ENCODE measurements around the gene AGPAT1. TPM values are rescaled to one million over a fixed set of nuclear protein-coding genes. Genes with fewer than 3 reads are reported as not detected.

Gene AGPAT1
- total and polyA plus RNA-seq, 2 experiments from 2014 or later, result 39.8 to 82.1 TPM

GRCh38 chr6:32202186-32202585 is 26.3 kb upstream of the AGPAT1 start (continued):
- no peak for TF ChIP-seq ETS1 (IDR thresholded peaks at IDR 0.05)
- TF ChIP-seq ZNF114 (CRISPR knock-in tag; IDR thresholded peaks at IDR 0.05), result no peak
- TF ChIP-seq STAT1 (IDR thresholded peaks at IDR 0.05; ENCODE audit: unreplicated experiment), result no peak

GRCh38 chr6:32200711-32201475 is 25.0 kb upstream of the AGPAT1 start:
- Histone ChIP-seq H3K36me3 (ENCODE audit: insufficient read depth) (no peaks in the 10 kb centered on the region), H2AFZ (no peak overlapping the region), H3K9me2 (ENCODE audit: insufficient read depth) (no peaks in the 10 kb centered on the region), H4K20me1 (replicated peaks; ENCODE audit: insufficient read depth) (no peaks in the 10 kb centered on the region), H3K4me3 (no peak overlapping the region), H3K79me2 (replicated peaks; ENCODE audit: insufficient read depth) (no peaks in the 10 kb centered on the region), H3K4me1 (ENCODE audit: insufficient read depth) (peaks cover 11% of the 10 kb centered on the region; the same call in 1 of the 2 replicates), H3K27ac (ENCODE audit: low read depth) (no peak overlapping the region), H3K27me3 (ENCODE audit: insufficient read depth) (no peaks in the 10 kb centered on the region), H3K4me2 (no peak overlapping the region), H3F3A (replicated peaks; ENCODE audit: low read depth) (peaks cover 11% of the 10 kb centered on the region)
- no peak overlapping the region for H3K27ac Mint-ChIP-seq
- H3K9me3 Mint-ChIP-seq, result no peaks in the 10 kb centered on the region; the same call in 2 of the 3 replicates
- no peak overlapping the region for H3K4me3 Mint-ChIP-seq
- H3K27me3 Mint-ChIP-seq (ENCODE audit: insufficient read depth, low read depth, poor library complexity), result peaks cover 6% of the 10 kb centered on the region
- H3K4me1 Mint-ChIP-seq, result peaks cover 11% of the 10 kb centered on the region; the same call in 2 of the 3 replicates
- ATAC-seq (no peak), DNase-seq (ENCODE audit: low spot score) (no peak)
- H3K36me3 Mint-ChIP-seq (ENCODE audit: low read depth), result no peaks in the 10 kb centered on the region
- TF ChIP-seq ZNF114 (CRISPR knock-in tag; IDR thresholded peaks at IDR 0.05) (no peak), ETS1 (IDR thresholded peaks at IDR 0.05) (no peak), REST (IDR thresholded peaks at IDR 0.05; ENCODE audit: unreplicated experiment) (no peak), CTCF (conservative IDR thresholded peaks at IDR 0.05; ENCODE audit: low read depth in 2 of 2) (no peak), POLR2AphosphoS5 (IDR thresholded peaks at IDR 0.05; ENCODE audit: low read depth) (no peak), JUNB (IDR thresholded peaks at IDR 0.05; ENCODE audit: unreplicated experiment) (no peak), NANOG (IDR thresholded peaks at IDR 0.05; ENCODE audit: borderline replicate concordance) (no peak), EZH2phosphoT487 (IDR thresholded peaks at IDR 0.05; ENCODE audit: unreplicated experiment) (no peak), ZNF462 (CRISPR knock-in tag; IDR thresholded peaks at IDR 0.05) (no peak)

Measured in GM23338 (cell line).